ENCODE results near the gene PRDM5.

Gene PRDM5

GRCh38 chr4:120760047-120760446 lies 162.5 kb downstream of the PRDM5 start:
- H3K79me2 ChIP-seq (ENCODE audit: control insufficient read depth, insufficient read depth, low read length), result no peaks in the 10 kb centered on the region
- H2BK5ac ChIP-seq (ENCODE audit: low read length), result no peak overlapping the region
- no peak overlapping the region for H2BK15ac ChIP-seq (replicated peaks; ENCODE audit: low read depth)
- no peak overlapping the region for H3K4ac ChIP-seq (ENCODE audit: low read depth, low read length)
- no CpG with 5 or more reads among the region's 2 CpGs for WGBS (ENCODE audit: extremely low coverage, insufficient coverage, low lambda C conversion rate)
- H3K18ac ChIP-seq (ENCODE audit: low read length), result no peak overlapping the region
- no peak overlapping the region for H4K5ac ChIP-seq (ENCODE audit: low read length)
- no peak overlapping the region for H3K4me2 ChIP-seq (ENCODE audit: low read length)
- H2BK120ac ChIP-seq (ENCODE audit: low read depth, low read length), result no peak overlapping the region
- no peaks in the 10 kb centered on the region for H3K36me3 ChIP-seq (ENCODE audit: control insufficient read depth, insufficient read depth, low read length)
- H3K79me1 ChIP-seq (ENCODE audit: low read length), result no peaks in the 10 kb centered on the region
- H3K9ac ChIP-seq (ENCODE audit: low read length), result no peak overlapping the region
- no peak overlapping the region for H2AK5ac ChIP-seq (ENCODE audit: low read length)
- H4K8ac ChIP-seq (ENCODE audit: low read depth, low read length), result no peak overlapping the region
- H3K27me3 ChIP-seq (ENCODE audit: insufficient read depth, low read length, poor library complexity), result no peaks in the 10 kb centered on the region
- DNase-seq, result no peak
- H3K4me3 ChIP-seq (ENCODE audit: low read length), result no peak overlapping the region
- H3K23ac ChIP-seq (ENCODE audit: low read length), result no peak overlapping the region
- H3K4me1 ChIP-seq (ENCODE audit: control insufficient read depth, low read depth, low read length), result no peaks in the 10 kb centered on the region
- H3K56ac ChIP-seq (ENCODE audit: low read length), result no peak overlapping the region
- H3K27ac ChIP-seq (ENCODE audit: low read depth, low read length), result no peak overlapping the region

GRCh38 chr4:120755864-120756263 lies 166.7 kb downstream of the PRDM5 start:
- no CpG with 5 or more reads among the region's 1 CpG for WGBS (ENCODE audit: extremely low coverage, insufficient coverage, low lambda C conversion rate)
- no peaks in the 10 kb centered on the region for H3K4me1 ChIP-seq (ENCODE audit: control insufficient read depth, low read depth, low read length)

GRCh38 chr4:120754590-120754989 lies 167.9 kb downstream of the PRDM5 start:
- Histone ChIP-seq H3K4me2 (ENCODE audit: low read length) (no peak overlapping the region), H3K23ac (ENCODE audit: low read length) (no peak overlapping the region), H3K79me1 (ENCODE audit: low read length) (no peaks in the 10 kb centered on the region), H4K5ac (ENCODE audit: low read length) (no peak overlapping the region), H3K36me3 (ENCODE audit: control insufficient read depth, insufficient read depth, low read length) (no peaks in the 10 kb centered on the region), H3K4me1 (ENCODE audit: control insufficient read depth, low read depth, low read length) (no peaks in the 10 kb centered on the region), H4K8ac (ENCODE audit: low read depth, low read length) (no peak overlapping the region), H3K18ac (ENCODE audit: low read length) (no peak overlapping the region), H2AK5ac (ENCODE audit: low read length) (no peak overlapping the region), H3K56ac (ENCODE audit: low read length) (no peak overlapping the region), H3K4me3 (ENCODE audit: low read length) (no peak overlapping the region), H3K27me3 (ENCODE audit: insufficient read depth, low read length, poor library complexity) (no peaks in the 10 kb centered on the region), H3K9ac (ENCODE audit: low read length) (no peak overlapping the region), H3K4ac (ENCODE audit: low read depth, low read length) (no peak overlapping the region), H2BK15ac (replicated peaks; ENCODE audit: low read depth) (no peak overlapping the region), H2BK5ac (ENCODE audit: low read length) (no peak overlapping the region), H3K79me2 (ENCODE audit: control insufficient read depth, insufficient read depth, low read length) (no peaks in the 10 kb centered on the region), H2BK120ac (ENCODE audit: low read depth, low read length) (no peak overlapping the region), H3K27ac (ENCODE audit: low read depth, low read length) (no peak overlapping the region)
- DNase-seq, result no peak
- no CpG with 5 or more reads among the region's 4 CpGs for WGBS (ENCODE audit: extremely low coverage, insufficient coverage, low lambda C conversion rate)

More at GRCh38 chr4:120755864-120756263, 166.7 kb downstream of the PRDM5 start:
- Histone ChIP-seq H3K79me1 (ENCODE audit: low read length) (no peaks in the 10 kb centered on the region), H3K4me2 (ENCODE audit: low read length) (no peak overlapping the region), H2BK120ac (ENCODE audit: low read depth, low read length) (no peak overlapping the region), H3K56ac (ENCODE audit: low read length) (no peak overlapping the region), H3K27ac (ENCODE audit: low read depth, low read length) (no peak overlapping the region), H2BK5ac (ENCODE audit: low read length) (no peak overlapping the region), H2BK15ac (replicated peaks; ENCODE audit: low read depth) (no peak overlapping the region), H3K79me2 (ENCODE audit: control insufficient read depth, insufficient read depth, low read length) (no peaks in the 10 kb centered on the region), H3K36me3 (ENCODE audit: control insufficient read depth, insufficient read depth, low read length) (no peaks in the 10 kb centered on the region), H4K5ac (ENCODE audit: low read length) (no peak overlapping the region), H3K27me3 (ENCODE audit: insufficient read depth, low read length, poor library complexity) (no peaks in the 10 kb centered on the region), H3K18ac (ENCODE audit: low read length) (no peak overlapping the region), H3K4ac (ENCODE audit: low read depth, low read length) (no peak overlapping the region), H2AK5ac (ENCODE audit: low read length) (no peak overlapping the region), H4K8ac (ENCODE audit: low read depth, low read length) (no peak overlapping the region), H3K23ac (ENCODE audit: low read length) (no peak overlapping the region), H3K9ac (ENCODE audit: low read length) (no peak overlapping the region), H3K4me3 (ENCODE audit: low read length) (no peak overlapping the region)
- DNase-seq, result no peak

- Histone ChIP-seq H4K8ac (ENCODE audit: low read depth, low read length) (no peak overlapping the region), H2AK5ac (ENCODE audit: low read length) (no peak overlapping the region), H3K27me3 (ENCODE audit: insufficient read depth, low read length, poor library complexity) (no peaks in the 10 kb centered on the region), H3K4me1 (ENCODE audit: control insufficient read depth, low read depth, low read length) (no peaks in the 10 kb centered on the region), H3K23ac (ENCODE audit: low read length) (no peak overlapping the region), H3K4me2 (ENCODE audit: low read length) (no peak overlapping the region), H3K4ac (ENCODE audit: low read depth, low read length) (no peak overlapping the region), H3K79me2 (ENCODE audit: control insufficient read depth, insufficient read depth, low read length) (no peaks in the 10 kb centered on the region), H3K18ac (ENCODE audit: low read length) (no peak overlapping the region), H3K56ac (ENCODE audit: low read length) (no peak overlapping the region), H2BK5ac (ENCODE audit: low read length) (no peak overlapping the region), H2BK120ac (ENCODE audit: low read depth, low read length) (no peak overlapping the region), H3K36me3 (ENCODE audit: control insufficient read depth, insufficient read depth, low read length) (no peaks in the 10 kb centered on the region), H4K5ac (ENCODE audit: low read length) (no peak overlapping the region), H2BK15ac (replicated peaks; ENCODE audit: low read depth) (no peak overlapping the region), H3K9ac (ENCODE audit: low read length) (no peak overlapping the region), H3K4me3 (ENCODE audit: low read length) (no peak overlapping the region), H3K79me1 (ENCODE audit: low read length) (no peaks in the 10 kb centered on the region), H3K27ac (ENCODE audit: low read depth, low read length) (no peak overlapping the region)
- peak; percentile 18 for DNase-seq
- WGBS (ENCODE audit: extremely low coverage, insufficient coverage, low lambda C conversion rate), result 100% methylated on average over 1 of the region's 1 CpG
Measured at GRCh38 chr4:120753854-120754253, 168.7 kb downstream of the PRDM5 start.

- Histone ChIP-seq H2BK120ac (ENCODE audit: low read depth, low read length) (no peak overlapping the region), H4K8ac (ENCODE audit: low read depth, low read length) (no peak overlapping the region), H3K56ac (ENCODE audit: low read length) (no peak overlapping the region), H2AK5ac (ENCODE audit: low read length) (no peak overlapping the region), H3K4me1 (ENCODE audit: control insufficient read depth, low read depth, low read length) (no peaks in the 10 kb centered on the region), H2BK15ac (replicated peaks; ENCODE audit: low read depth) (no peak overlapping the region), H3K18ac (ENCODE audit: low read length) (no peak overlapping the region), H3K4me2 (ENCODE audit: low read length) (no peak overlapping the region), H3K4me3 (ENCODE audit: low read length) (no peak overlapping the region), H3K23ac (ENCODE audit: low read length) (no peak overlapping the region), H3K27me3 (ENCODE audit: insufficient read depth, low read length, poor library complexity) (no peaks in the 10 kb centered on the region), H3K27ac (ENCODE audit: low read depth, low read length) (no peak overlapping the region), H3K36me3 (ENCODE audit: control insufficient read depth, insufficient read depth, low read length) (no peaks in the 10 kb centered on the region), H3K4ac (ENCODE audit: low read depth, low read length) (no peak overlapping the region), H4K5ac (ENCODE audit: low read length) (no peak overlapping the region), H3K79me1 (ENCODE audit: low read length) (no peaks in the 10 kb centered on the region), H3K9ac (ENCODE audit: low read length) (no peak overlapping the region), H3K79me2 (ENCODE audit: control insufficient read depth, insufficient read depth, low read length) (no peaks in the 10 kb centered on the region), H2BK5ac (ENCODE audit: low read length) (no peak overlapping the region)
- no CpG with 5 or more reads among the region's 5 CpGs for WGBS (ENCODE audit: extremely low coverage, insufficient coverage, low lambda C conversion rate)
- no peak for DNase-seq
Measured at GRCh38 chr4:120750152-120750525, 172.4 kb downstream of the PRDM5 start.

- Histone ChIP-seq H3K9ac (ENCODE audit: low read length) (no peak overlapping the region), H3K27me3 (ENCODE audit: insufficient read depth, low read length, poor library complexity) (no peaks in the 10 kb centered on the region), H3K36me3 (ENCODE audit: control insufficient read depth, insufficient read depth, low read length) (no peaks in the 10 kb centered on the region), H2BK5ac (ENCODE audit: low read length) (no peak overlapping the region), H3K4ac (ENCODE audit: low read depth, low read length) (no peak overlapping the region), H3K4me2 (ENCODE audit: low read length) (no peak overlapping the region), H3K27ac (ENCODE audit: low read depth, low read length) (no peak overlapping the region), H2BK120ac (ENCODE audit: low read depth, low read length) (no peak overlapping the region), H3K23ac (ENCODE audit: low read length) (no peak overlapping the region), H4K5ac (ENCODE audit: low read length) (no peak overlapping the region), H3K79me1 (ENCODE audit: low read length) (no peaks in the 10 kb centered on the region), H2AK5ac (ENCODE audit: low read length) (no peak overlapping the region), H3K79me2 (ENCODE audit: control insufficient read depth, insufficient read depth, low read length) (no peaks in the 10 kb centered on the region), H4K8ac (ENCODE audit: low read depth, low read length) (no peak overlapping the region), H3K18ac (ENCODE audit: low read length) (no peak overlapping the region), H3K4me1 (ENCODE audit: control insufficient read depth, low read depth, low read length) (no peaks in the 10 kb centered on the region), H3K56ac (ENCODE audit: low read length) (no peak overlapping the region), H3K4me3 (ENCODE audit: low read length) (no peak overlapping the region), H2BK15ac (replicated peaks; ENCODE audit: low read depth) (no peak overlapping the region)
- WGBS (ENCODE audit: extremely low coverage, insufficient coverage, low lambda C conversion rate), result no CpG with 5 or more reads among the region's 6 CpGs
- DNase-seq, result no peak
Measured at GRCh38 chr4:120749445-120750151, 172.9 kb downstream of the PRDM5 start.
